HT1080 (cell line): ENCODE data around the gene DNM1. TPM values are rescaled to one million over a fixed set of nuclear protein-coding genes. Genes with fewer than 3 reads are reported as not detected.

Experiments
- DNase-seq: peaks from one replicate; pipeline ENCODE4 v3.0.0-alpha.2; 2015; ENCODE audit warnings: low read depth
- total RNA-seq: library from RNA; depleted of rRNA; stranded (reverse); fragments of >200 nt; shearing (Covaris generic); gene quantifications from 2 replicates; pipeline ENCODE4 v1.2.3, GENCODE V29; 2014

DNM1 gene
- total RNA-seq, 1 experiment from 2014 or later, result 18.9 TPM

DNA sequence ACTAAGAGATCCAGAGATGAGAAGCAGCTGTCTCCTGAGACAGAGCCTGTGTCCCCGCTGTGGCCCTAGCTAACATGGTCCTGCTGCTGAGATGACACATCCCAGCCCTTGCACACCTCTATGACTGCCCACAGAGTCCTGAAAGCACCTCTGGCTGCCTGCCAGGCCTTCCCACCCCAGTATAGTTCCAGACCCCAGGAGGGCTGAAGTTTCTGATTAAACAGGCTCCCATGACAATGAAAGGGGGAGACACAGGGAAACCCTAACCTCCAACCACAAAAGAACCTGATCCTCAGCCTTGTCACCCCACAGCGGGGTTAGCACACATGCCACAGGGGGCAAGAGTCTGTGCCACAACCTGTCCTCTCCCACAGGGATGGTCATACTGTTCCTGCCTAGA, 27.5 kb upstream of the DNM1 start:
- no peak for DNase-seq

DNA sequence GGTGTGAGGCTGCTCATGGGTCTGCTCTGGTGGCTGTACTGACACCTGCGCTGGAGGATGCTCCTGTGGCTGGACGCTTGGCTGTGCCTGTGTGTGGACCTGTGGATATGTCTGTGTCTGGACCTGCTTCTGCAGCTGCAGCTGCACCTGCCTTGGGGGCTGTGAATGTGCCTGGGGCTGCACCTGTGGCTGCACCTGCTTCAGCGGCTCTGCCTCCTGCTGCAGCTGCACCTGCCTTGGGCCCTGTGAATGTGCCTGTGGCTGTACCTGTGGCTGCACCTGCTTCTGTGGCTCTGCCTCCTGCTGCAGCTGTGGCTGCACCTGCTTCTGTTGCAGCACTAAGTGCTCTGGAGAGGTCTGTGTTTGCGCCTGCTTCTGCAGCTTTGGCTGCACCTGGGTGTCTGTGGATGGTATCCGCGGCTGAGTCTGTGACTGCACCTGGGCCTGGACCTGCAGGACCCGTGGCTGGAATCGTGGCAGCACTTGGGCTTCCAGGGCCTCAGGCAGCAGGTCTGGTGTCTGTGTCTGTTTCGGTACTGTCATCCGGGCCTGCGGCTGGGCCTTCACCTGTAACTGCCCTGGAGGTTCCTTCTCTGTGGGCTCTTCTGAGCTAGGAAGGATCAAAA, 24.3 kb upstream of the DNM1 start:
- no peak for DNase-seq

DNA sequence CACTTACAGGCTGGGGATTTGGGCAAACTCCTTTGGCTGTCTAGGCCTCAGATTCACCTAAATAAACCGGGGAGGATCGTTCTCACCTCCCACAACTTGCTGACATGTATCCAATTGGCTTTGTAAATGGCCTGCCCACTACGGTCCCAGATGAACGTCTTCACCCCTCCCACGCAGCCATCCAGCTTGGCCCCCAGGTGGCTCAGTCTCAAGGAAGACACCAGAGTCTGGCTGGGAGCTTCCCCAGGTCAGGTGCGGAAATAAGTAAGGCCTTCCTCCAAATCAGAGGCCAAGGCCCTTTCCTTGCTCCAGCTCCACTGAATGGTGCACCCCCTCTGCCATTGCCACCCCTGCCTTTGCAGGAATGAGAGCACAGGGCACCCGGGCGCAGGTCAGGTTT, 23.2 kb upstream of the DNM1 start:
- DNase-seq, result no peak

DNA sequence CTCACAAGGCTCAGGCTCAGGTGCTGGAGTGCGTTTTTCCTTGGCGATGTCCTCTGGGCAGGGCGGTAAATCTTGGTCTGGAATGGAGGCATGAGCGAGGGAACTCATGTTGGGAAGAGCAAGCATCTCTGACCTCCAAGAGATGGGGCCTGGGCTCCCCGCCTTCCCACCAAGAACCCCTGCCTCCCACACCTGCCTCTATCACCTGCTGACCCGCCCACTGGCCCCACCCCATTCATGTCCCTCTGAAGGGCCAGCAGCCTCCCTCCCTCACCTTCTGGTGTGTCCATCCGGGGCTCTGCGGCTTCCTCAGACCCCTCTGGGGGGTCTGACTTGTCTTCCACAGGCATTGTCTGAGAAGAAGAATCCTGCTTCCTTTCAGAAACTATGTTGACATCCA, 22.7 kb upstream of the DNM1 start:
- no peak for DNase-seq

DNA sequence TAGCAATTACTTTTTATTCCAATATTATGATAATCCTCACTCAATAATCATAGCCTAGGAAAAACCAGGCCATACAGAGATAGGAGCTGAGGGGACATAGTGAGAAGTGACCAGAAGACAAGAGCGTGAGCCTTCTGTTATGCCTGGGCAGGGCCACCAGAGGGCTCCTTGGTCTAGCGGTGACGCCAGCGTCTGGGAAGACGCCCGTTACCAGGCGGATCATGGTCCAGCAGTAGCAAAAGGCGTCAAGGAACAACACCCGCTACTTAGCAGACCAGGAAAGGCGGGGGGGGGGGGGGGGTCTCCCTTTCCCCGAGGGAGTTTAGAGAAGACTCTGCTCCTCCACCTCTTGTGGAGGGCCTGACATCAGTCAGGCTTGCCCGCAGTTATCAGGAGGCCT, 21.7 kb upstream of the DNM1 start:
- peak; percentile 23 for DNase-seq

DNA sequence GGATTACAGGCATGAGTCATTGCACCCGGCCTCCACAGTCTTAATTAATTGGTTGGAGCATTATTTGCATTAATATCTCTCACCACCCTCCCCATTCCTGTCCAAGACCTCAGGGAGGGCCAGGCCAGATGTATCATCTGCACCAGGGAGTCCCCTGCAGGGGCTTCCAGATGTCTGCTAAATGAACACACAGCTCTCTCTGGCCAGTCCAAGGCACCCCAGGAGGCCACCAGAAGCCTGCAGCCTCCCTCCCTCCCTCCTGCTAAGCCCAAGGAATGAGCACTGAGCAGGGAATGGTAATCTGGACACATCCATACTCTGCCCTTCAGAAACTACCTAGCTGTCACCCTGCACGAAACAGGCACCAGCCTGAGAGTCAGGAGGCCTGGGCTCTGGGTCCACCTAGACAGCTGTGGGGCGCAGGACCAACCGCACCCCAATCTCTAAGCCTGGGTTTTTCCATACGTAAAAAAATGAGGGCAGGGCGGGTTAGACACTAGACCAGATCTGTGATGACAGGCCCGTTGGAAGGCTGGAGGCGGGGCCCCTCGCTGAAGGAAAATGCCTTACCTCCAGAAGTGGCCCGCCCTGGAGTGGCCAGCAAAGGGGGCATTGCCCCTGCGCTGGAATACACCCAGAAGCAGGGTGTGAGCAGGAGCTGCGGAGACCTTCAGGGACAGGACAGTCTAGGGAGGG, 20.1 kb upstream of the DNM1 start:
- DNase-seq, result no peak

DNA sequence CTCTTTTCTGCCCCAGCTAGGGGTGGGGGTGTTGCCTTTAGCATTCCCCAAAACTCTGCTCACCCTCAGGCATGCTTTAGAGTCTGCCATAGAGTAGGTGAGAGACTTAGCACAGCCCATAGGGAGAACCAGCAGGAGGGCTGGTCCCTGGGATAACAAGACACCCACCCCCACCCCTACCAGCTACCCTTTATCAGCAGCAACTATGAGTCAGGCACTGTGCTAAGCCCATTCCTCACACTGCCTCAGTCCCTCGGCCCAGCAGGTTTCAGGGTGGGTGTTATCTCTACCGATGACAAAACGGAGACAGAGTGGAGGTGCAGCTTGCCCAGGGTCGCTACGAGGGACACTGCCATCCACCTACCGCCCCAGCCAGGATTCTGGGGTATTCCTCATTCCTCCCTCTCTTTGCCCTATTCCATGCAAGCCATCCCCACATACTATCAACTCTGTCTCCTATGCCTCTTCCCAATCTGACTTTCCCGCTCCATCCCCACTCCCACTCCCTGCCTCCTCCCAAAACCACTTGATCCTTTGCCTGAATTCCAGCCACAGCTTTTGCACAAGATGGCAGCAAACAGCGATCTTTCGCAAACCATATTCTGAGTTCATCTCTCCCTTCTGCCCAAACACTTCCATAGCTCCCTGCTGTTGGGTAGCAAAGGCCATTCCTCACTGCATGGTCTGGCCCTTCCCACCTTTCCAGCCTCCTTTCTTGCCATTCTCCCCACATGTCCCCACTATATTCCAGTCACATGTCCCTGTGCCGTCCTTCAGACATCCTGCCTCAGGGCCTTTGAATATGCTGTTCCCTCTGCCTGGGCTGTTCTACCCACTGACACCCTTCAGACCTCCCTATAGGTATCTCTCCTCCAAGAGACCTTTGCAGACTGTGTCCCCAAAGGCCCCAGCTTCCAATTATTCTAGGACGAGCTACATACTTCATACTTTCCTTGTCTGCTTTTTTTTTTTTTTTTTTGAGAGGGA, 16.9 kb upstream of the DNM1 start:
- no peak for DNase-seq

DNA sequence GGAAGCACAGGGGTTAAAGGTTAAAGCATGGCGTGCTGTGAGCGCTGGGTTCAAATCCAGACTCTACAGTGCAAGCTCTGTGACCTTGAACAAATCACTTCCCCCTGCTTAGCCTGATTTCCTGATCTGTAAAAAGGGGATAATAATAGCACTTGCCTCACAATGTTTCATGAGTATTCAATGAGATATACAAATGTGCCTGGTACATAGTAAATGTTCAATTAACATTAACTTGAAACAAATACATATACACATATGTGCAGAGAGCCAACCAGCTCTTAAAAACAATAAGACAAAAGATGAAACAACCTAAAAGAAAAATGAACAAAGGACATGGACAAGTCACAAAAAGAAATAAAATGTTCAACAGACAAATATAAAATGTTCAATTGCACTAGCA, 15.8 kb upstream of the DNM1 start:
- DNase-seq, result no peak

DNA sequence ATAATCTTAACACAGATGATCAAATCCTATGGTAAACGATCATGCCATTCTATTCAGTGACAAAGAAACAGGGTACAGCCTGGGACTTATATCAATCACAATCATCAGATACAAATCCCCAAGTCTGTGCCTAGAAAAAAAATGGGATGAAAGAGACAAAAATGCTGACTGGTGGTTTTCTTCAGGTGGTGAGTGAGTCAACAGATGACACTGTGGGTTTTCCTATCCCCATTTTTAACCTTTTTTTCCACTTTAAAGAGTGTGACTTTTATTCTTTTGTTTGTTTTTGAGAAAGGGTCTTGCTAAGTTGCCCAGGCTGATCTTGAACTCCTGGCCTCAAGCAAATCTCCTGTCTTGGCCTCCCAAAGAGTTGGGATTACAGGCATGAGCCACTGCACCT, 15.0 kb upstream of the DNM1 start:
- no peak for DNase-seq

DNA sequence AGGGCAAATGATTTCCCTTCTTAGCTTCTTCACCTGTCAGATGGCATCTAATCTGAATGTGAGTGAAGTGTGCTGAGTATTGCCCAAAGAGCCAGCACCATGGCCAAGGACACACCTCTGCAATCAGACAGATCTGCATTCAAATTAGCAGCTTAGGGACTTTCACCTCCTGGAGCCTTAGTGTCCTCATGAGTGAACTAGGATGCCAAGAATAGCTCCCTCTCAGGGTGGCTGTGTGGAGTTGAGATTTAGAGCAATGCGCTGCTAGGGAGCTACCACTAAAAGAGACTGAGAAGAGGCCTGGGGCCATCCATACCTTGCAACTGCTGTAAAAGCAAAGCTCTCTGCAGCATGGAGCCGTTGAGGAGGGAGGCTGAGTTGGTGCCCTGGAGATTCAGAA, 13.2 kb upstream of the DNM1 start:
- no peak for DNase-seq

DNA sequence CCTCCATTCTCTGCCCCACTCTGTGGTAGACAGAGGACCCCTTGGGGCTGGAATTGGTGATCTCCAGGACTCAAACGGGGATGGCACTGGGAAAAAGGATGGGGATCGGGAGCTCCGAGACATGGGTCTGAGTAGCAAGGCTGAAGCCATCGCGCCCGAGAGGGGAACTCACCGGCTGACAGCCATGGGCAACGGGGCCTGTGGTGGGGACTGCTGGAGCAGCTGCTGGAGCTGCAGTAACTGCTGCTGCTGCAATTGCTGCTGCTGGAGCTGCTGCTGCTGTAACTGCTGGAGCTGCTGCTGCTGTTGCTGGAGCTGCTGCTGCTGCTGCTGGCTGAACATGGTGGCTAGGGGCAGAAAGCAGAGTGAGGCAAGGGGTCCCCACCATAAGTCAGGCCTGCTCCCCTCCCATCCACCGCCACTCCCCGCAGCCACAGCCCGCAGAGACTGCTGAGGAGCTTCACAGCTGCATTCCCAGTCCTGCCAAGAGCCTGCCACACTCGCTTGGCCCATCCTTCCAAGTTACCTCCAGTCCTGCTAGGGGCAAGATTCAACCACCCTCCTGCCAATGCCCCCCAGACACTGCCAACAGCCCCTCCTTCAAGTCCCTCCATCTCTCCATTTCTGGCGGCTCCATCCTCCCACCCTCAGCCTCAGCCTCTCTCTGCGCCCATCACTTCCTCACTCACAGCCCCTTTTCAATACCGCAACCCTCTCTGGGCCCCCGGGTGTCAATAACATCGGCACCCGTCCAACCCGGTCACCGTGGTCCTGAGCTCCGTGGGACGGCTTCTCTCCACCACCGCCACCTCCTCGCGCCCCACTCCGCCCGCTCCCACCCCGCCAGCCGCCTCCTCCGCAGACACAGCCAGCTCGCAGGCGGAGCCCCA, 12.4 kb upstream of the DNM1 start:
- no peak for DNase-seq

DNA sequence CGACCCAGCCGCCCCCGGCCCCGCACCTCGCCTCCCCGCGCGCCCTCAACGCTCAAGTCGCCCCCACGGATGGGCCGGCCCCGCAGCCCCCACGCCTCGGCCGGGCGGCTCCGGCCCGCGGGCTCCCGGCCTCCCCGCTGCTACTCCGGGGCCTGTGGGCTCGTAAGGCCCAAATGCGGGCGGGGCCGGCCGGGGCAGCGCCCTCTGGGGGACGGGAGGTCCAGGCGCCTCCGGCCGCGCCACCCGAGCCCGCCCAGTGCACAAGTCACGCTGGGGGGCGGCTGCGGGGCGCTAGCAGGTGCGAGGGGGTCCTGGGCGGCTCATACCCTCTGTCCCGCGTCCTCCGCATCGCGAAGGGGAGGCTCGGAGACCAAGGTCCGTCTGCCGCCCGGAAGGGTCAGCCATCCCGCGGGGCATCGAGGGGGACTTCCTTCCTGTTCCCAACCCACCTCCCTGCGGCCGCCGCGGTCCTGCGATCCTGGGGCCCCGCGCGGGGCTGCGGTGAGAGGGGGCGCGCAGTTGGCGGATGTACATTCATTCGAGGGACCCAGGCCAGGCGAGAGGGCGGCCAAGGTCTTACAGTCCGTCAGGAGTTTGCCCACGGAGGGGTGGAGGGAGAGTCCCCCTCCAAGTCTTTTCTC, 11.7 kb upstream of the DNM1 start, which contains the start of gene CIZ1:
CIZ1 (minus strand) TSS at position 167 of the 641 bp plus-strand sequence. CDS start 715 bp downstream, outside the sequence.
- DNase-seq, result peak; percentile 68

DNA sequence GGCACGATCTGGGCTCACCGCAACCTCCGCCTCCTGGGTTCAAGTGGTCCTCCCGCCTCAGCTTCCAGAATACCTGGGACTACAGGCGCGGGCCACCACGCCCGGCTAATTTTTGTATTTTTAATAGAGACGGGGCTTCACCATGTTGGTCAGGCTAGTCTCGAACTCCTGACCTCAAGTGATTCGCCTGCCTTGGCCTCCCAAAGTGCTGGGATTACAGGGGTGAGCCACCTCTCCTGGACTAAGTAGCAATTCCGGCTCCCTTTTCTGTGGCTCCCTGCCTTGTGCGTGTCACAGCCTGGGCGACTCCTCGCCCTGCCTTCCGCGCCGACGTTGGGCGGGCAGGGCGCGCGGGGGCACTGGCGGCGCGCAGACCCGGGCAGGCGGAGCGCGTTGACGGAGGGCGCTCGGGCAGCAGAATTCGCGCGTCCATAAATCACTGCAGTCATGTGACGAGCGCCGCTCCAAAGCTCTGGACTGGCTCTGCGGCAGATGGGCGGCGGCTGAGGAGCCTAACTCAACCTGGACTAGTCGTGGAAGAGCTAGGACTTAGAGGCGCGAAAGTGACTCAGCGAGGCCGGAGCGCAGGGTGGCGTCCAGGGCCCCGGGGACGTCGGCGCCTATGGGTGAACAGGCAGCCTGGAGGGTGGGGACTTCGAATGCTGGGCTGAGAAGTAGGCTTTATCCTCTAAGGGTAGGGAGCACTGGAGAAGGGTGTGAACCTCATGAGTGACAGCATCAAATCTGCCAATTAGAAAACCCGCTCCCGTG, 10.4 kb upstream of the DNM1 start:
- no peak for DNase-seq

DNA sequence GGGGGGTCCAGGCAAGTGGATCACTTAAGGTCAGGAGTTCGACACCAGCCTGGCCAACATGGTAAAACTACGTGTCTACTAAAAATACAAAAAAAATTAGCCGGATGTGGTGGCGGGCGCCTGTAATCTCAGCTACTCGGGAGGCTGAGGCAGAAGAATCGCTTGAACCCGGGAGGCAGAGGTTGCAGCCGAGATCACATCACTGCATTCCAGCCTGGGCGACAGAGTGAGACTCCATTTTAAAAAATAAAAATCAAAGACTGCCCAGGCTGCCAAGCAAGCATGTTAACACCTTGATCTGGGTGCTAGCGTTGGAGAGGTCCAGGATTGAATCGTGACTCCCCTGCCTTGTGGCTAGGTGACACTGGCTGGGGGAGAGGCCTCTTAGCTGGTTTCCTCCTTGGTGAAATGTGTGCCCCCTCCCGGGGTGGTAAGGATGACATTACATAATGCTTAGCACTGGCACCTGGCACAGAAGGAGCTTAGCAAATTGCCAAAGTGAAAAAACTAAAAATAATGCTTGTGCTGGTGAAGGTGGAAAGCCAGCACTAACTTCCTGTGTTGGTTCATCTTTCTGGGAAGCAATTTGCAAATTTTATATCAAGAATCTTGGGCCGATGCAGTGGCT, 9.6 kb upstream of the DNM1 start:
- no peak for DNase-seq

DNA sequence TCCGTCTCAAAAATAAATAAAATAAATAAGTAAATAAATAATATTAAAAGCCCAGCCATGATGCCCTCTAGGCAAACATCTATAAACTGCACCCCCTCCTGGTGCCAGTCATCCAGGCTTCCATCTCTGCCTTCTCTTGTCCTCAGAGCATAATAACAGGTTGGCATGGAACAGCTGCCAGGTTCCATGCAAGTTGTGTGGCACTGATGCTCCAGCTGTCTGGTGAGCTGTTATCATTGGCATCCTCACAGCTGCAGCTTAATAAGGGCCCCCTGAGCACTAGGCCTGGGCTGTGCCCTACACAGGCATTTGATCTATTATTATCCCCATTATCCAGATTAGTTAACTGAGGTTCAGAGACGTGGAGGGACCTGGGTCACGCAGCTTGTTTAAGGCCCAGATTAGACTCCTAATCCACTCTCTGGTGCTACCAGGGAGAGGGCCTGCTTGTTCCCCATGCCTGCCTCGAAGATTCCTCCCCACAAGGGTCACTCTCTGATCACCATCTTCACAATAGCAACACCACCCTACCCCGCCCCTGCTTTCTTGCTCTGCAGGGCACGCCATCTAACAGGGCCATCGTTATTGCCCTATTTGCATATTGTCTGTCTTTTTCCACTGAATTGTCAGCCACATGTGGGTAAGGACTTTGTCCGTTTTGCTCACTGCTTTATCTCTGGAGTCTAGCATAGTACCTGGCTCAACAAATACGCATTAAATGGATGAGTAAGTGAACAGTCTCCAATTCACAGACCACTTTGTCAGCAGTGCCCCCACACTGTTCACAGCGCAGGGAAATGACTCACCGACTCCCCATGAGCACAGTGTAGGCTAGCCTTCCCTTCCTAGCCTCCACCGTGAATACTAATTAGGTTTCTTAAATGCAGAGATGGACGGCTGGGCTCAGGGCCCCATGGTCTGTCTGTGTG, 1.5 kb upstream of the DNM1 start:
- DNase-seq, result peak; percentile 79

DNA sequence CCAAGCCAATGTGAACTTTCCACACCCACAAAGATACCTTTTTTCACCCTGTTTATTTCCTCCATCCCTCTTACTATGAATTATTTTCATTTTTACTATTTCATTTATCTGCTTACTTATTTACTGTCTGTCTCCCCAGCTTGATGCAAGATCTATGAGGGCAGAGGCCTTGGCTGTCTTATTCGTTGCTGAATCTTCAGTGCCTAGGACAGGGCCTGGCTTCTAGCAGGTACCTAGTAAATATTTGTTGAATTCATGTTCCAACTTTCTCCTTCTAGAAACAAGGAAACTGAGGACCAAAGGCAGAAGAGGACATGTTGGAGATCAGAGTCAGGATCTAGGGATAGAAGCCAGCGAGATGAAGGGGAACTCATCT, 543 bp upstream of the DNM1 start:
- no peak for DNase-seq

DNA sequence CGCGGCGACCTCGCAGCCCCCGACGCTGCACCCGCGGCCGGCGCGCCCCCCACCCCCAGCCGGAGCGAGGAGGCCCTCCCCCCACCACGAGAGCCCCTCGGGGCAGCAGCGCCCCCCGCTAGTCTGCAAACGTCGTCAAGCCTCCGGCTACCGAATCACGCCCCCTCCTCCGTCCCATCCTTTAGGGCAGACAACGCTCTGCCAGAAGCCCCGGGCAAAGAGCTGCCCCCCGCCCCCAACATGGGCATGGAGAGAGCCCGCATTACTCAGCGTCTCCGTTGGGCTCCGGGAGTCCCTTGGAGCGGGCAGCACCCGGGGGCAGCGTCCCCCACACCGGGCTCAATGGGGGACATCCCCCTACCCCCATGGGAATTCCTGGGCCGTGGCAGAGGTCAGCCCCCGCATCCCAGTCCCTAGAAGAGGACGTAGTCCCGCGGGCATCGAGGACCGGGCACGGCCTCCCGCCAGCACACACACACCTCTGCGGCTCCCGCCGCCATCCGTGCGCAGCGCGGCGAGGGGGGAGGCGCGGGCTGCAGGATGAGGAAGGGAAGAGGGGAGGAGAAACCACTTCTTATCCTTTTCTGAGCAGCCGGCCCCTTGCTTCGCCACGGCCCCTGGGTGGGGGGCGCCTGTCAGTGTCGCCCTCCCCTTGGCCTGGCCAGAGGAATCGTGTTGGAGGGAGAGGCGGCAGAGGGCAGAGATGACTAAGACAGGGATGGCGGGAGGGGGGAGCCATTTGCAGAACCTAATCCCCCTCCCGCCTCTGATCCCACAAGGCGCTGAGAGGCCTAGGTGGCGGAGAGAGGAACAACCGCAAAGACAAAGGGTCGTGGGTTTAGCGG, 750 bp downstream of the DNM1 start:
- peak; percentile 74 for DNase-seq
